HG03097 (cell line): ENCODE measurements around the gene RTF1.
"Not testable (repeated sequence)": the region's sequence is repeated elsewhere in the genome, so short reads cannot be mapped to it uniquely, and the experiment has no call there.

ENCODE experiments used
- ATAC-seq: cut with Tn5 transposase; IDR thresholded peaks from one replicate; pipeline ENCODE4 v1.9.1; 2021; ENCODE audit not compliant: unreplicated experiment, low FRiP score

The RTF1 gene

GRCh38 chr15:41416742-41417417 is at the start of gene RTF1:
Gene RTF1 (plus strand): TSS chr15:41417095. CDS start chr15:41417116, 21 bp downstream.
- peak; percentile 85 for ATAC-seq

- ATAC-seq = no peak
These were observed 49.5 kb upstream of the RTF1 start for GRCh38 chr15:41367418-41367817.

- no peak for ATAC-seq
These were observed 38.9 kb upstream of the RTF1 start for GRCh38 chr15:41377978-41378377.

GRCh38 chr15:41383974-41384749 is 32.7 kb upstream of the RTF1 start:
- ATAC-seq = not testable (repeated sequence)

- ATAC-seq = no peak
These were observed 29.2 kb upstream of the RTF1 start for GRCh38 chr15:41387646-41388045.

GRCh38 chr15:41392659-41393058 is 24.2 kb upstream of the RTF1 start:
- ATAC-seq = no peak

- ATAC-seq = no peak
These were observed 22.0 kb upstream of the RTF1 start for GRCh38 chr15:41394924-41395323.

GRCh38 chr15:41396111-41396510 is 20.8 kb upstream of the RTF1 start:
- ATAC-seq = no peak

GRCh38 chr15:41401904-41402267 is 15.0 kb upstream of the RTF1 start:
- ATAC-seq = peak; percentile 19

GRCh38 chr15:41407341-41407740 is 9.6 kb upstream of the RTF1 start:
- no peak for ATAC-seq

GRCh38 chr15:41408234-41408641 is 8.7 kb upstream of the RTF1 start:
- no peak for ATAC-seq

GRCh38 chr15:41411031-41411430 is 5.9 kb upstream of the RTF1 start:
- no peak for ATAC-seq

- no peak for ATAC-seq
These were observed 5.5 kb upstream of the RTF1 start for GRCh38 chr15:41411441-41411840.

- peak; percentile 7 for ATAC-seq
These were observed 660 bp upstream of the RTF1 start for GRCh38 chr15:41416128-41416741.

- peak; percentile 30 for ATAC-seq
These were observed 712 bp downstream of the RTF1 start for GRCh38 chr15:41417418-41418195.

GRCh38 chr15:41423979-41424659 is 7.2 kb downstream of the RTF1 start:
- no peak for ATAC-seq

GRCh38 chr15:41424809-41425208 is 7.9 kb downstream of the RTF1 start:
- ATAC-seq = no peak

GRCh38 chr15:41425907-41426306 is 9.0 kb downstream of the RTF1 start:
- ATAC-seq = not testable (repeated sequence)

- peak; percentile 71 for ATAC-seq
These were observed 12.4 kb downstream of the RTF1 start for GRCh38 chr15:41429003-41429890.
